ENCODE results near the gene FSIP1. TPM values are rescaled to one million over a fixed set of nuclear protein-coding genes. Genes with fewer than 3 reads are reported as not detected.

The FSIP1 gene
- total RNA-seq, 2 donors from 2014 or later = 0.31 to 1.5 TPM

DNA sequence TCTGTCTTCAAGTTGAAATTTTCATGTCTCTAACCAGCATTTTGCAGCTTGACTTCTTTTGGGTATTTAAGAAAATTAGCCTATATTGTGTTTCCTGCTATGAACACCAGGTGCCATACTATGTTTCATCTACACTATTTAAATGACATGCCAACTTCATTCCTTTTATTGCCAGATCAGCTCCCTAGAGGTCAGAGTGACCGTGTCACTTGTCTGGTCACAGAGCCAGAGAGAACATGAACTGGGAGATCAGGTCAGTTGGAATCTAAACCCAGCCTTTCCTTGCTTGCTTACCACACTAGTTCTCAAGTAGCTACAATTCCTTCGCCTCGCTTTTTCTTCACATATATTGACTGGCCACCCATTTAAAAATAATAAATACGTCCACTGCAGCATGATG is 114.2 kb downstream of the FSIP1 start:
- H3K27me3 Mint-ChIP-seq = no peaks in the 10 kb centered on the region
- H3K9me3 Mint-ChIP-seq = no peaks in the 10 kb centered on the region
- H3K4me3 Mint-ChIP-seq = no peak overlapping the region
- DNase-seq (ENCODE audit: low spot score) (no peak), ATAC-seq (no peak)
- peaks cover 21 to 31% of the 10 kb centered on the region in 2 donors for H3K4me1 Mint-ChIP-seq (ENCODE audit: low read depth in 2 of 2)
- no peaks in the 10 kb centered on the region for H3K36me3 Mint-ChIP-seq
- no peak overlapping the region for H3K27ac Mint-ChIP-seq

DNA sequence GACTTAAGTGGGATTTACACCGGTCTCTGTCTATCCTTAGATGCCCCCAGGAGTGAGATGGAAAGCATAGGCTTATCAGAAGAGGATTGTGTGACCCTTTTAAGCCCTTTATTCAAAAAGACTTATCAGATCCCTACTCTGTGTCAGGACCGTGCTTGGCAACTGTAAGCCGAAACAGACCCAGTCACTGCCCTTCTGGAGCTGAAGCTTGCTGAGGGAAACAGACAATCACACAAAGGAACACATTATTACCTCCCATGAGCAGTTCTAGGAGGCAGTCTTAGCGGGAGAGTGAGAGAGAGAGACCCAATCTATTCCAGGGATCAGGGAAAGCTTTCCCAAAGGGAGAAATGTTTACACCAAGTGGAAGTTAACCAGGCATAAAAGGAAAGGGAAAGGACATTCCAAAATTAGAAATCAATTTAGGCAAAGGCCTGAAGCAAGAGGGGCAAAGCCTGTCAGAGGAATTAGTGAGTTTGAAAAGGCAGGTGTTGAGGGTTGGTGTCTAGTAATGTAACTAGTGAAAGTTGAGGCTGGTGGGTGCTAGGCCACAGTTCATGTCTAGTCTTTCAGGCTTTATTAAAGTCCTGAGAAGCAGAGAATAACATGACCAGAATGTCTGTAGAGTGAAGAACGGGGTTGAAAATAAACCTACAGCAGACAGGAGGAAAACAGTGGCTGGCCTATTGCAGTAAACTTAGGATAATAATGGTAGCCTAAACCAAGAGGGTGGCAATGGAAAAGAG is 115.1 kb downstream of the FSIP1 start:
- Mint-ChIP-seq H3K27ac (no peak overlapping the region), H3K4me1 (ENCODE audit: low read depth in 2 of 2) (peaks cover 21 to 31% of the 10 kb centered on the region in 2 donors)

DNA sequence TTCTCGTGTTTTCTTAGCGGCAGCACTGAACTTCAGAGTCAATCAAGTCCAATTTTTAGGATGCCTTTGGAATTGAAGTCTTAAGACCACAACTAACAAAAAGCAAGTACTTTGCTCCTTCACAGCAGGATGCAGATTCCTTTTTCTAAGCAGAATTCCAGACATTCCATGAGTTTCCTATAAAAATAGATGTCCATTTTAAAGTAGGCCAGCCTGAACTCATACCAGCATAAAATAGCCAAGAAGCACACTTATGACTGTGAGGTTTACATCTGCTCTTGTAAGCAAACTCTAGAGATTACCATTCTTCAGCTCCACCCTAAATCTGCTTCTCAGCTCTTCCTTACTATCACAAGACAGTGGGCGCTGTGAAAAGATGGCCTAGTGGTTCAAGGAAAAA is 116.0 kb downstream of the FSIP1 start:
- Mint-ChIP-seq H3K27me3 (no peaks in the 10 kb centered on the region), H3K36me3 (no peaks in the 10 kb centered on the region), H3K9me3 (no peaks in the 10 kb centered on the region), H3K4me1 (ENCODE audit: low read depth in 2 of 2) (peaks cover 21 to 31% of the 10 kb centered on the region in 2 donors), H3K27ac (no peak overlapping the region), H3K4me3 (no peak overlapping the region)
- ATAC-seq = no peak
- DNase-seq (ENCODE audit: low spot score) = no peak

More for the DNA sequence above, 115.1 kb downstream of the FSIP1 start:
- no peaks in the 10 kb centered on the region for H3K9me3 Mint-ChIP-seq
- H3K27me3 Mint-ChIP-seq = no peaks in the 10 kb centered on the region
- ATAC-seq (no peak), DNase-seq (ENCODE audit: low spot score) (no peak)
- no peak overlapping the region for H3K4me3 Mint-ChIP-seq
- H3K36me3 Mint-ChIP-seq = no peaks in the 10 kb centered on the region

DNA sequence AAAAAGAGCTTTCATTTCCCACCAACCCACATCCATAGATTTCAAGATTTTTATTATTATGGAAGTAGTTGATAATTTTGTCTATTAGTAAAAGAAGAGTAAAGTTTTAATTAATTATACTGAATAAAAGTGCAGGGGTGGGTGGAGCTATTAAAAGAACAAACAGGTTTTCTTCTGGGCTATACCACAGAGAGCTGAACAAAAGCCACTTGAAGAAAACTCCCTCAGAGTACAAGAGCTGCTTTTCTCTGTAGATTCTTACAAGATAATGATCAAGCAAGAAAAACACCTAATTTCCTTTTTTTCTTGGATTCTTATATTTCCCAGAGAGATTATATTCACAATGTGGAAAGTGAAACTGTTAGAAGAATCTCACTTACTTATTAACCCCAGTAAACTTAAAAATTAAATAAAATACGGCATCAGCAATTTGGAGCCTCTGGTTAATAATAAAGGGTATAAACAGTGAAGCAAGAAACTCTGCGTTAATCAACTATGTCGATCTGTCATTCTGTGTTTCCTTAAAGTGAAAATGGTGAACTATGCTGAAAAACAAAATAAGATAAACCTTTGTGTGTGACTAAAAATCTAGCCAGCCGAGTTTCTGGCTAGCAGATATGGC is 116.9 kb downstream of the FSIP1 start:
- ATAC-seq (no peak), DNase-seq (ENCODE audit: low spot score) (no peak)
- Mint-ChIP-seq H3K4me3 (no peak overlapping the region), H3K27ac (no peak overlapping the region), H3K36me3 (no peaks in the 10 kb centered on the region), H3K9me3 (no peaks in the 10 kb centered on the region), H3K4me1 (ENCODE audit: low read depth in 2 of 2) (peaks cover 17 to 29% of the 10 kb centered on the region in 2 donors), H3K27me3 (no peaks in the 10 kb centered on the region)

DNA sequence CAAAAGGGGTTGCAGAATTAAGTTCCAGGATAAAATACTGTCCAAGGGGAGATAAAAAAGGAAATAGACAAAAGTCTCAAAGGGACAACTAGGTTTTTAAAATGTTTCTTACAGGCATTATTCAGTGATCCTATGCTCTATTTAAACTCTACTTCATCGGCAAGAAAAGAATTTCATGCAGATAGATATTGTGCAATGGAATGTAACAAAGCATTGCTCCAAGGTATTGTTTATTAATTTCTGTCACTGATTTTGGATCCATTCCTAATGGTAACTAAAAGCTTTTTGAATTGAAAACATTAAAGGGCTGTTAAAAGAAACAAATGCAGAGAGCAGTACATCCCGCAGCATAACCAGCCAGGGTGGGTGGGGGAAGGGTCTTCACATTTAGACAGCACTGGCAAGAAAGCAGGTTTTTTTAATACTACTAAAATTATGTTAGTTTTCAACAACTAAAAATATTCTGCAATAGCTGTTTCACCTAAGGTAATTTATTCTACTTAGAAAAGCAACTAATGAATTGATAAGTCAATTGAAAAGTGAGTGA is 118.9 kb downstream of the FSIP1 start:
- Mint-ChIP-seq H3K9me3 (no peaks in the 10 kb centered on the region), H3K27me3 (no peaks in the 10 kb centered on the region), H3K27ac (no peak overlapping the region), H3K36me3 (no peaks in the 10 kb centered on the region), H3K4me1 (ENCODE audit: low read depth in 2 of 2) (peaks cover 14 to 24% of the 10 kb centered on the region in 2 donors), H3K4me3 (no peak overlapping the region)
- ATAC-seq (no peak), DNase-seq (ENCODE audit: low spot score) (no peak)

DNA sequence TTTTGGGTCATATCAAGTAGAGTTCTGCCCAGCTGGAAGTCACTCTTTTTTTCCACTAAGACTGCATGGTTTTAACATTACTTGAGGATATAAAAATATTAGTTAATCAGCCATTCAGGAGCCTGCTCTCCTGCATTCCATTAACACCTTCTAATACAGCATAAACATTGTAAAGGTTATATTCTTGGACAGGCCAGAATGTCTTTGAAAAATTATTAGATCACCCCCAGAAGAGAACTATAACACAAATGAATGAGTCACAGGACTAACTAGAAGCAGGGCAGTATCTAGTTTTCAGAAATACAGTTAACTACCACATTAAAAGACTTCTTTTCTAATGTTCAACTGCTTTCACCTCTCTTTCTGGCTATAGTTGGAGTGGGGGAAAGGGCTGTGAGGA is 120.9 kb downstream of the FSIP1 start:
- H3K4me3 Mint-ChIP-seq = no peak overlapping the region
- H3K27me3 Mint-ChIP-seq = no peaks in the 10 kb centered on the region
- no peaks in the 10 kb centered on the region for H3K36me3 Mint-ChIP-seq
- DNase-seq (ENCODE audit: low spot score) (no peak), ATAC-seq (no peak)
- H3K27ac Mint-ChIP-seq = no peak overlapping the region
- peaks cover 1 to 13% of the 10 kb centered on the region in 2 donors for H3K4me1 Mint-ChIP-seq (ENCODE audit: low read depth in 2 of 2)
- no peaks in the 10 kb centered on the region for H3K9me3 Mint-ChIP-seq

DNA sequence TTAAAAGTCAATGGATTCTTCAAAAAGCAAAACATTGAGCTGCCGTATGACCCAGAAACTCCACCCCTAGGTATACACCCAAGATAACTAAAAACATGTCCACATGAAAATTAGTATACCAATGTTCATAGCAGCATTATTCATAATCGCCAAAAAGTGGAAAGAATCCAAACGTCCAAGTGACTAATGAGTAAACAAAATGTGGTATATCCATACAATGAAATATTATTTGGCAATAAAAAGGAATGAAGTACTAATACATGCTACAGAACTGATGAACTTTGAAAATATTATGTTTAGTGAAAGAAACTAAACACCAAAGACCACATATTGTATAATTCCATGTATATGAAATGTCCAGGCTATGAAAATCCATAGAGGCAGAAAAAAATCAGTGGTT is 123.9 kb downstream of the FSIP1 start:
- Mint-ChIP-seq H3K4me3 (no peak overlapping the region), H3K9me3 (no peaks in the 10 kb centered on the region), H3K4me1 (ENCODE audit: low read depth in 2 of 2) (no peaks in the 10 kb centered on the region), H3K27me3 (no peaks in the 10 kb centered on the region), H3K27ac (no peak overlapping the region), H3K36me3 (no peaks in the 10 kb centered on the region)
- DNase-seq (ENCODE audit: low spot score) (no peak), ATAC-seq (no peak)

DNA sequence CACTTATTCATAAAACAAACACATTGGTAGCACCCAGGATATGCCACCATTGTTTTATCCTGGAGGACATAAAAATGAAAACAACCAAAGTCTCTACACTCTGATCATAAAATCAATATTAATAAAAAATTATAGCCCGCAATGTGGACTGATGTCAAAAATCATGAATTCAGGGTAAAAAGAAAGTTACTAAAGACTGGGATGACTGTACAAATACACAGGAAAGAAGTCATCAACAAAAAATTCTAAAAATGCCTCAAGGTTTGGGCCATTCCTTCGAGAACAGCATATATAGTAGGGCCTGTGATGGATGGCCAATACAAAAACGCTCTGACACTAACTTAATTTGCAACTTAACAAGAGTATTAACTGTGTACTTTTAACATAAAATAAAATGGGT is 125.0 kb downstream of the FSIP1 start:
- H3K9me3 Mint-ChIP-seq = no peaks in the 10 kb centered on the region
- no peak for DNase-seq (ENCODE audit: low spot score)
- no peak overlapping the region for H3K27ac Mint-ChIP-seq
- no peak overlapping the region for H3K4me3 Mint-ChIP-seq
- ATAC-seq = no peak
- no peaks in the 10 kb centered on the region for H3K36me3 Mint-ChIP-seq
- H3K4me1 Mint-ChIP-seq (ENCODE audit: low read depth in 2 of 2) = no peaks in the 10 kb centered on the region
- H3K27me3 Mint-ChIP-seq = no peaks in the 10 kb centered on the region

DNA sequence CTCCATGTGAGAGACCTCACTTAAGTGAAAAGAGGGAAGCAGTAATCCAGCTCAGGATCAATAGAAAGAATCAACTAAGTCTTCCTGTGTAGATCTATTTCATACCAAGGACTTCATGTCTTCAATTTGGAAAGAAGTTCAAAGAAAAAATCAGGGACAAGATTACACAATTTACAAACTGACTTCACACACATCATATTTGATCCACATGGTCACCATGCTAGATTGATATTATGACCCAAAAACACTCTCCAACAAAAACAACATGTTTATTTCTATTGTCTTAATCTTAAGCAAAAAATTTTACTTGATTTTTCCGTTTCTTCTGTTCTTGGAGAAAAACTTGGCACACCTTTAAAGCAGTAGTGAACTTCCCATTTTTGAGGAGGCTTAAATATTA is 125.5 kb downstream of the FSIP1 start:
- Mint-ChIP-seq H3K36me3 (no peaks in the 10 kb centered on the region), H3K9me3 (no peaks in the 10 kb centered on the region), H3K27ac (no peak overlapping the region), H3K4me1 (ENCODE audit: low read depth in 2 of 2) (no peaks in the 10 kb centered on the region), H3K27me3 (no peaks in the 10 kb centered on the region), H3K4me3 (no peak overlapping the region)
- DNase-seq (ENCODE audit: low spot score) (no peak), ATAC-seq (no peak)

DNA sequence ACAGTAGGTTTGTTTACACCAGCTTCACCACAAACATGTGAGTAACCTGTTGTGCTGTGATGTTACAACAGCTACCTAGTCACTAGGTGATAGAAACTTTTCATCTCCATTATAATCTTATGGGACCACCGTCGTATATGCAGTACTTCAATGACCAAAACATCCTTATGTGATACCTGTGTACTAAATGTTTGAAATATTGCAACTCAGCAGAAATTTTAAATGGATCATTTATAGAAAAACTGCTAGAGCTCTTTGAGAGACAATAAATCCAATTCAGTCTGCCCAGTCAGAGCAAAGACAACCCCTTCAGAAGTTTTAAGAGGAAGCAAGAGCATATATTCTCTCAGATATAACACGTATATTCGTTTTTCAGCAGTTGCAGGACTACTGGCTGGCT is 128.3 kb downstream of the FSIP1 start:
- Mint-ChIP-seq H3K27me3 (no peaks in the 10 kb centered on the region), H3K27ac (no peak overlapping the region)

DNA sequence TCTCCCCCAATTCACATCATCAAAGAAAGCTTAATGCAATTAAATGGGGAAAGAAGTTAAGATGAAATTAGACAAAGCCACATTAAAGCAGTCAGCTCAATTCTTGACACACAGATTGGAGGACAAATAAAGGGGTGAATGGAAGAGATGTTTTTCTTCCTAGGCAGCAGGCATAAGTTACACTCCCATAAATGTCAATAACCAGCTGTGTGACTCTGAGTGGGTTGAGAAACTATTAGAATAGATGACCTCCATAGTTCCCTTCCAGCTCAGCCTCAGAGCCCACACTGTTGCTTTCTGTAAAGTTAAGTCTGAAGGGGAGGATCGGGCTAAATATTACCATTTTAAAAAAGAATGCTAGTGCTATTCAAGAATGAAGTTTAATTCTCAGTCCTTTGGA is 130.8 kb downstream of the FSIP1 start:
- no peaks in the 10 kb centered on the region for H3K36me3 Mint-ChIP-seq
- H3K4me1 Mint-ChIP-seq (ENCODE audit: low read depth in 2 of 2) = peaks cover 0 to 2% of the 10 kb centered on the region in 2 donors
- H3K9me3 Mint-ChIP-seq = no peaks in the 10 kb centered on the region
- no peak overlapping the region for H3K4me3 Mint-ChIP-seq
- no peak overlapping the region for H3K27ac Mint-ChIP-seq
- DNase-seq (ENCODE audit: low spot score) (no peak), ATAC-seq (no peak)
- no peaks in the 10 kb centered on the region for H3K27me3 Mint-ChIP-seq

More for the DNA sequence above, 128.3 kb downstream of the FSIP1 start:
- no peaks in the 10 kb centered on the region for H3K9me3 Mint-ChIP-seq
- DNase-seq (ENCODE audit: low spot score) (no peak), ATAC-seq (no peak)
- no peaks in the 10 kb centered on the region for H3K36me3 Mint-ChIP-seq
- H3K4me3 Mint-ChIP-seq = no peak overlapping the region
- no peaks in the 10 kb centered on the region for H3K4me1 Mint-ChIP-seq (ENCODE audit: low read depth in 2 of 2)

DNA sequence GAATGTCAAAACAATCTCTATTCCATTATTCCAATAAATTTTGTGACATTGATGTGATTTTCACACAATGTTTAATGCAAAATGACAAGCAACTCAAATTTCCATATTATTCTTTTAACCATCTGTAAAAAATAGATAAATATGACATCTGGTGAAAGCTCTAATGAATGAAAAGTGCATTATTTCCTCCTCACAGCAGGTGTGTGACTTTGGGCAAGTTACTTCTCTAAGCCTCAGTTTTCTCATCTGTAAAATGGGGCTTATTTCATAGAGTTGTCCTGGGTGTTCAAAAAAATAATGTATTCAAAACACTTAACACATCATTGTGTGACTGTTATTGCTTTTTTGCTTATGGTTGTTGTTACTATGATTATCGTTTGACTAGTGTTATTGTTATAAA is 131.3 kb downstream of the FSIP1 start:
- Mint-ChIP-seq H3K27me3 (no peaks in the 10 kb centered on the region), H3K9me3 (no peaks in the 10 kb centered on the region), H3K4me1 (ENCODE audit: low read depth in 2 of 2) (peaks cover 0 to 3% of the 10 kb centered on the region in 2 donors), H3K27ac (no peak overlapping the region), H3K36me3 (no peaks in the 10 kb centered on the region), H3K4me3 (no peak overlapping the region)
- DNase-seq (ENCODE audit: low spot score) (no peak), ATAC-seq (no peak)

DNA sequence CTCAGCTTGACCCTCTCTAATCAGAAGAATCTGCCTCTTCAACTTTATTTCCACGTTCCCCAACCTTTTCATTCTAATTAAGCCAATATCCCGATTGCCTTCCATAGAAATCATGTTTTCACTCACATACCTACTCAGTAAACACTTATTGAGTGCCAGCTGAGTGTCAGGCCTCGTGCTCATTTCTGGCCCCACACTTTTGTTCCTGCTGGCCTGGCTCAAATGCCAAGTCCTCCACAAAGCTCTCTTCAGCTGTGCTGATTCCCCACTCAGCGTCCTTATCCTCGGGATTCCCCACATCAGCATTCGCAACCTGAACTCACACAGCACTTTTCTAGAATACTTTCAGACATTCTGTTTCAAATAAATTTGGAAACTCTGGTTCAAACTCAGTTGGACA is 132.9 kb downstream of the FSIP1 start:
- no peak for ATAC-seq
- DNase-seq (ENCODE audit: low spot score) = no peak
- no peaks in the 10 kb centered on the region for H3K36me3 Mint-ChIP-seq
- peaks cover 0 to 3% of the 10 kb centered on the region in 2 donors for H3K4me1 Mint-ChIP-seq (ENCODE audit: low read depth in 2 of 2)
- no peaks in the 10 kb centered on the region for H3K9me3 Mint-ChIP-seq
- no peaks in the 10 kb centered on the region for H3K27me3 Mint-ChIP-seq
- no peak overlapping the region for H3K4me3 Mint-ChIP-seq
- no peak overlapping the region for H3K27ac Mint-ChIP-seq

DNA sequence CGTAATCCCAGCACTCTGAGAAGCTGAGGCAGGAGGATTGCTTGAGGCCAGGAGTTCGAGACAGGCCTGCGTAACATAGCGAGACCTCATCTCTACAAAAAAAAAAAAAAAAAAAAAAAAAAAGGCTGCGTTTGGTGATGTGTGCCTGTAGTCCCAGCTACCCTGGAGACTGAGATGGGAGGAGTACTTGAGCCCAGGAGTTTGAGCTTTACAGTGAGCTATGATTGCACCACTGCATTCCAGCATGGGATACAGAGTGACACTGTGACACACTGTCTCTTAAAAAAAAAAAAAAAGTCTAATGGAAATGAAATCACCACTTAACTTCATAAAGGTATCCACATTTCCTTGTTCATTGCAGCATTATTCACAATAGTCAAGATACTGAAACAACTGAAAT is 136.2 kb downstream of the FSIP1 start:
- ATAC-seq (no peak), DNase-seq (ENCODE audit: low spot score) (no peak)
- H3K9me3 Mint-ChIP-seq = no peaks in the 10 kb centered on the region
- H3K27me3 Mint-ChIP-seq = no peaks in the 10 kb centered on the region
- H3K4me1 Mint-ChIP-seq (ENCODE audit: low read depth in 2 of 2) = peaks cover 5 to 18% of the 10 kb centered on the region in 2 donors
- no peak overlapping the region for H3K4me3 Mint-ChIP-seq
- no peak overlapping the region for H3K27ac Mint-ChIP-seq
- no peaks in the 10 kb centered on the region for H3K36me3 Mint-ChIP-seq
